Kidney glomerular epithelial cell (primary cell): ENCODE data around the gene MBD3L2B.

ENCODE experiments used
- DNase-seq: peaks from one replicate; lab custom pipeline; 2025; lab: John Stamatoyannopoulos, UW

MBD3L2B gene

GRCh38 chr19:7010722-7011593 is 10.3 kb downstream of the MBD3L2B start:
- DNase-seq: no peak

GRCh38 chr19:7007859-7008258 is 13.4 kb downstream of the MBD3L2B start:
- DNase-seq: no peak

- DNase-seq: no peak
Observed at GRCh38 chr19:7006135-7006704, 15.0 kb downstream of the MBD3L2B start.

GRCh38 chr19:7004313-7004931 is 16.8 kb downstream of the MBD3L2B start:
- DNase-seq: peak; percentile 0

GRCh38 chr19:7000816-7001215 is 20.4 kb downstream of the MBD3L2B start:
- no peak for DNase-seq

- DNase-seq: no peak
Observed at GRCh38 chr19:7000333-7000732, 20.9 kb downstream of the MBD3L2B start.

- DNase-seq: no peak
Observed at GRCh38 chr19:6999933-7000332, 21.3 kb downstream of the MBD3L2B start.

GRCh38 chr19:6997679-6998445 is 23.4 kb downstream of the MBD3L2B start:
- DNase-seq: no peak

GRCh38 chr19:6996810-6997209 is 24.4 kb downstream of the MBD3L2B start:
- no peak for DNase-seq

- DNase-seq: no peak
Observed at GRCh38 chr19:6995054-6995453, 26.2 kb downstream of the MBD3L2B start.

GRCh38 chr19:6988257-6988656 is 33.0 kb downstream of the MBD3L2B start:
- DNase-seq: no peak

GRCh38 chr19:6987850-6988249 is 33.4 kb downstream of the MBD3L2B start:
- no peak for DNase-seq

- no peak for DNase-seq
Observed at GRCh38 chr19:6983448-6983847, 37.8 kb downstream of the MBD3L2B start.

- no peak for DNase-seq
Observed at GRCh38 chr19:6979399-6979798, 41.8 kb downstream of the MBD3L2B start.

GRCh38 chr19:6976197-6976596 is 45.0 kb downstream of the MBD3L2B start:
- no peak for DNase-seq

GRCh38 chr19:6971366-6971765 is 49.9 kb downstream of the MBD3L2B start:
- no peak for DNase-seq

GRCh38 chr19:6970443-6970842 is 50.8 kb downstream of the MBD3L2B start:
- no peak for DNase-seq

- no peak for DNase-seq
Observed at GRCh38 chr19:6970021-6970420, 51.2 kb downstream of the MBD3L2B start.

- DNase-seq: no peak
Observed at GRCh38 chr19:6969490-6969889, 51.7 kb downstream of the MBD3L2B start.
